ENCODE results near the gene PPP1R14D. TPM values are rescaled to one million over a fixed set of nuclear protein-coding genes. Genes with fewer than 3 reads are reported as not detected.

The PPP1R14D gene
- total and polyA plus RNA-seq, 2 of the 8 experiments (the other 6 are each of a cell fraction or from before 2014, with no cell fraction given), result not detected

DNA sequence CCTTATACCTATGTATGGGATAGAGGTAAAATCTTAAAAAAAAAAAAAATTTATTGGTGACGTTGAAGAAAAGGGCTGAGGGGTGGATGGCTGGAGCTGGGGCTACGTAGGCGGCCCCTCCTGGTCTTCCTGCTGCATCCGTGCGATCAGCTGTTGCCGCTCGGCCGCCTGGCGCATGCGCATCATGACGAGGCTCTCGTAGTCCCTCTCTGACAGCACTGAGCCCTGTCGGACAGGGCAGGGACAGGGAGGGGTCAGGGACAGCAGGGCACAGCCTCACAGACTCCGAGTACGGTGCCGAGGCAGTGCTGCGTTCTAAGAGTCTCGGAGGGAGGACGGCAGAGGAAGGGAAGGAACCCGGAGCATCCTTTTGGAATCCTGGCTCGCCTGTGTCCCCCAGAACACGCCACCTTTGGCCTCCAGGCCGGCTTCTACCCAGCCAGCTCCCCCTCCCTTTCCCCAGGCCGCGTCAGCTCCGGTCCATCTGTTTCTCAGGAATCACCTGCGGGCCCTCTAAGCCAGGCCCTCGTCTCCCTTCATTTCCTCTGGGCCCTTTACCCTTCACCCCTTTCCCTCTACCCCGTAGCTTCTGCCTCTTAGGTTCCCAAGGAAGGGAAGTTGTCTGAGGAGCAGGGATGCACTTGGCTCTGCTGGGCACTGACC, 60.5 kb downstream of the PPP1R14D start:
- Histone ChIP-seq H2BK15ac (ENCODE audit: low read length) (no peak overlapping the region), H3K4me3 (ENCODE audit: extremely low read depth in 1 of 4, insufficient read depth in 2 of 4, low read depth in 3 of 4, low read length in 4 of 4) (no peak overlapping the region), H2AFZ (ENCODE audit: low read length) (no peak overlapping the region), H3K79me2 (ENCODE audit: control insufficient read depth in 1 of 2, insufficient read depth in 2 of 2, low read length in 2 of 2) (no peaks in the 10 kb centered on the region), H3K27me3 (replicated peaks in 1 of 4; ENCODE audit: control insufficient read depth in 3 of 4, extremely low read depth in 1 of 4, insufficient read depth in 3 of 4, low read length in 3 of 4) (peaks cover 0 to 6% (median 3%) of the 10 kb centered on the region in 4 experiments; a peak in 4 of 7 replicates), H3K79me1 (ENCODE audit: low read depth, low read length) (no peaks in the 10 kb centered on the region; the same call in 1 of the 2 replicates), H4K91ac (replicated peaks; ENCODE audit: insufficient read length, low read length) (no peak overlapping the region), H3K23me2 (ENCODE audit: low read depth, low read length) (peaks cover 14% of the 10 kb centered on the region; the same call in 1 of the 2 replicates), H2BK12ac (ENCODE audit: low read depth, low read length) (no peak overlapping the region), H3K4me2 (ENCODE audit: insufficient read depth in 1 of 2, low read depth in 2 of 2, low read length in 2 of 2) (no peak overlapping the region), H3K14ac (ENCODE audit: insufficient read length) (no peak overlapping the region), H2BK5ac (ENCODE audit: low read depth, low read length) (no peak overlapping the region), H4K20me1 (replicated peaks in 1 of 2; ENCODE audit: control insufficient read depth in 1 of 2, insufficient read depth in 2 of 2, low read length in 2 of 2) (peaks cover 0 to 2% of the 10 kb centered on the region in 2 experiments), H4K5ac (ENCODE audit: insufficient read length, low read depth, low read length) (no peak overlapping the region), H2BK20ac (ENCODE audit: low read length) (no peak overlapping the region), H2BK120ac (replicated peaks; ENCODE audit: low read depth, low read length) (no peak overlapping the region), H2AK5ac (ENCODE audit: low read depth, low read length) (no peak overlapping the region), H3K23ac (ENCODE audit: insufficient read length) (no peak overlapping the region), H3K27ac (ENCODE audit: low read depth, low read length) (no peak overlapping the region), H3K9ac (replicated peaks in 1 of 4; ENCODE audit: extremely low read depth in 1 of 4, low read depth in 3 of 4, low read length in 3 of 4) (no peak overlapping the region), H3K4me1 (replicated peaks in 1 of 4; ENCODE audit: control insufficient read depth in 3 of 4, insufficient read depth in 4 of 4, low read length in 3 of 4) (peaks cover 6 to 30% (median 19%) of the 10 kb centered on the region in 4 experiments), H3K36me3 (ENCODE audit: control insufficient read depth in 2 of 4, insufficient read depth in 4 of 4, low read length in 3 of 4) (no peaks in the 10 kb centered on the region), H3K18ac (ENCODE audit: extremely low read depth, low read length) (no peak overlapping the region), H3K9me3 (ENCODE audit: insufficient read depth in 2 of 2, low read depth in 1 of 2, low read length in 1 of 2) (no peaks in the 10 kb centered on the region), H3K4ac (replicated peaks; ENCODE audit: insufficient read length, low read depth, low read length) (no peak overlapping the region), H4K8ac (ENCODE audit: extremely low read depth, insufficient read depth, low read length) (no peak overlapping the region), H3K56ac (replicated peaks; ENCODE audit: insufficient read length, low read depth, low read length) (no peak overlapping the region)
- POLR2A ChIA-PET (ENCODE audit: partially characterized antibody), result interaction anchor here (0.6 to 1.6 kb wide), 6 partner anchors 8 to 350 kb away, joined by 3 to 5 read pairs (median 3); no protein-coding TSS in a partner anchor
- 92% methylated on average over 26 of the region's 29 CpGs; no CpG with 5 or more reads in 1 of the 2 experiments for WGBS, 2 experiments (ENCODE audit: extremely low coverage in 1 of 2, insufficient coverage in 1 of 2, insufficient read length in 1 of 2, insufficient replicate concordance in 2 of 2, low coverage in 1 of 2, low lambda C conversion rate in 2 of 2, missing lambda C conversion rate in 1 of 2)
- FAIRE-seq, result no peak
- no peak for DNase-seq (ENCODE audit: low read depth in 1 of 2, low spot score in 2 of 2)
- CTCF ChIA-PET (ENCODE audit: partially characterized antibody), result interaction anchor here (0.6 to 15.3 kb wide), 12 partner anchors 8 to 1043 kb away, joined by 3 to 184 read pairs (median 6); partner anchors contain the start of gene VPS18
- TF ChIP-seq CTBP2 (IDR thresholded peaks at IDR 0.05; ENCODE audit: borderline replicate concordance, insufficient read depth, insufficient read length, low read length) (no peak), SIRT6 (IDR thresholded peaks at IDR 0.05; ENCODE audit: low read length) (no peak), TAF1 (IDR thresholded peaks at IDR 0.05; ENCODE audit: low read depth, low read length) (no peak), ZNF274 (IDR thresholded peaks at IDR 0.05; ENCODE audit: borderline replicate concordance, extremely low read depth, low read length) (no peak), SRF (IDR thresholded peaks at IDR 0.05; ENCODE audit: low read depth, low read length) (no peak), POLR2AphosphoS5 (IDR thresholded peaks at IDR 0.05; ENCODE audit: low read depth, low read length) (no peak), BRCA1 (IDR thresholded peaks at IDR 0.05; ENCODE audit: low read depth, low read length) (no peak), YY1 (IDR thresholded peaks at IDR 0.05; ENCODE audit: low read depth, low read length) (no peak), TCF12 (IDR thresholded peaks at IDR 0.05; ENCODE audit: low read depth, low read length) (no peak), EGR1 (IDR thresholded peaks at IDR 0.05; ENCODE audit: borderline replicate concordance, low read depth, low read length) (no peak), FOSL1 (IDR thresholded peaks at IDR 0.05; ENCODE audit: insufficient read depth, low read depth, low read length) (no peak)
- TF ChIP-seq, protein P1, sequence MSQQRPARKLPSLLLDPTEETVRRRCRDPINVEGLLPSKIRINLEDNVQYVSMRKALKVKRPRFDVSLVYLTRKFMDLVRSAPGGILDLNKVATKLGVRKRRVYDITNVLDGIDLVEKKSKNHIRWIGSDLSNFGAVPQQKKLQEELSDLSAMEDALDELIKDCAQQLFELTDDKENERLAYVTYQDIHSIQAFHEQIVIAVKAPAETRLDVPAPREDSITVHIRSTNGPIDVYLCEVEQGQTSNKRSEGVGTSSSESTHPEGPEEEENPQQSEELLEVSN (IDR thresholded peaks at IDR 0.05), result no peak
